ENCODE data around the gene TTYH2.
"Not testable (repeated sequence)": the region's sequence is repeated elsewhere in the genome, so short reads cannot be mapped to it uniquely, and the experiment has no call there.

Gene TTYH2

DNA sequence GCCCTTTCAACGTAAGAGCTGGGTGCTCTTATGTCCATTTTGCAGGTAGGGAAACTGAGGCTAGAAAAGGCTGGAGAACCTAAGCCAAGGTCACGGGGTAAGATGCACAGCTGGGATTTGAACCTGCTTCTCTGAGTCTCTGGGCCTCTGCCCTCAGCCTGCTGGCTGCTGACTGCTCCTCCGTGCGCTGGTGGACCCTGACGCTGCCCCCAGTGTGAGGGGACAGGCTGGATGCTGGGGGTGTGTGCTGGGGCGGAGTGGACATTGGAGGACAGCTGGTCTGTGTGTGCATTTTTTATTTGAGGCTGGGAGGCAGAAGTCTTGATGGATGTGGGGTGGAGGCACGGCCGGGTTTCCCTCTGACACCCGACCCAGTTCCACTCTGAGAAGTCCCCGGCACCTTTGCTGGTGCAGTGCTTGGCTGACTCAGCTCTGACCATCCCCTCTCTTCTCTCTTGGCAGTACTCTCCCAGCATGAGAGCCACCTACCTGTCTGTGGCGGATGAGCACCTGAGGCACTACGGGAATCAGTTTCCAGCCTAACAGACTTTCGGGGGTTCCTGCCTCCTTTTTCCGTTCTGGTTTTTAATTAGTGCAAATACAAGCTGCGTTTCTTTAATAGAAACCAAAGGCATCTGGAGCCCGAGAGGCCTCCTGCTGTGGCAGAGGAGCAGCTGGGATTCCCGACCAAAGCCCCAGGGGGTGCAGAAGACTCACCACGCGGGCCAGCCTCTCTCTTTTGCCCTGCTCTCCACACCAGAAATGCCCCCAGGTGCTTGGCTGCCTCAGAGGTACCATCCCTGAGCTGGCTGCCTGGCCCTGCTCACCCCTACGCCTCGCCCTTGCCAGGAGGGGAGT, 46.5 kb downstream of the TTYH2 start:
- H3K79me2 ChIP-seq (ENCODE audit: insufficient read depth, low read length): no peaks in the 10 kb centered on the region
- no peaks in the 10 kb centered on the region for H4K20me1 ChIP-seq (ENCODE audit: low read depth, low read length)
- H3K36me3 ChIP-seq (ENCODE audit: low read length): no peaks in the 10 kb centered on the region
- H3K4me2 ChIP-seq (ENCODE audit: low read depth, low read length, poor library complexity, severe bottlenecking): no peak overlapping the region
- H3F3A ChIP-seq (ENCODE audit: insufficient read depth): no peaks in the 10 kb centered on the region
- no peaks in the 10 kb centered on the region for H3K9me3 ChIP-seq (ENCODE audit: insufficient read depth, low read length)
- H2AFZ ChIP-seq (ENCODE audit: low read depth, low read length, severe bottlenecking): no peak overlapping the region
- TF ChIP-seq EZH2phosphoT487 (conservative IDR thresholded peaks at IDR 0.05; ENCODE audit: low read length): no peak
- TF ChIP-seq, protein P1, sequence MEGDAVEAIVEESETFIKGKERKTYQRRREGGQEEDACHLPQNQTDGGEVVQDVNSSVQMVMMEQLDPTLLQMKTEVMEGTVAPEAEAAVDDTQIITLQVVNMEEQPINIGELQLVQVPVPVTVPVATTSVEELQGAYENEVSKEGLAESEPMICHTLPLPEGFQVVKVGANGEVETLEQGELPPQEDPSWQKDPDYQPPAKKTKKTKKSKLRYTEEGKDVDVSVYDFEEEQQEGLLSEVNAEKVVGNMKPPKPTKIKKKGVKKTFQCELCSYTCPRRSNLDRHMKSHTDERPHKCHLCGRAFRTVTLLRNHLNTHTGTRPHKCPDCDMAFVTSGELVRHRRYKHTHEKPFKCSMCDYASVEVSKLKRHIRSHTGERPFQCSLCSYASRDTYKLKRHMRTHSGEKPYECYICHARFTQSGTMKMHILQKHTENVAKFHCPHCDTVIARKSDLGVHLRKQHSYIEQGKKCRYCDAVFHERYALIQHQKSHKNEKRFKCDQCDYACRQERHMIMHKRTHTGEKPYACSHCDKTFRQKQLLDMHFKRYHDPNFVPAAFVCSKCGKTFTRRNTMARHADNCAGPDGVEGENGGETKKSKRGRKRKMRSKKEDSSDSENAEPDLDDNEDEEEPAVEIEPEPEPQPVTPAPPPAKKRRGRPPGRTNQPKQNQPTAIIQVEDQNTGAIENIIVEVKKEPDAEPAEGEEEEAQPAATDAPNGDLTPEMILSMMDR (IDR thresholded peaks at IDR 0.05; ENCODE audit: insufficient read depth, low read length, poor library complexity, severe bottlenecking): no peak
- no peak overlapping the region for H3K27ac ChIP-seq (ENCODE audit: low read depth, low read length)
- H3K27me3 ChIP-seq (ENCODE audit: low read length): no peaks in the 10 kb centered on the region
- no peak overlapping the region for H3K9ac ChIP-seq (ENCODE audit: low read length)
- no peaks in the 10 kb centered on the region for H3K9me2 ChIP-seq (replicated peaks; ENCODE audit: insufficient read depth, low read length)
- H3K4me3 ChIP-seq (ENCODE audit: insufficient read depth, low read length, poor library complexity, severe bottlenecking): no peak overlapping the region

- Histone ChIP-seq H3K4me3 (ENCODE audit: insufficient read depth, low read length, poor library complexity, severe bottlenecking) (no peak overlapping the region), H3K27me3 (ENCODE audit: low read length) (no peaks in the 10 kb centered on the region), H3K36me3 (ENCODE audit: low read length) (no peaks in the 10 kb centered on the region), H3K27ac (ENCODE audit: low read depth, low read length) (no peak overlapping the region), H3K9me2 (replicated peaks; ENCODE audit: insufficient read depth, low read length) (no peaks in the 10 kb centered on the region), H3K9me3 (ENCODE audit: insufficient read depth, low read length) (no peaks in the 10 kb centered on the region), H3K79me2 (ENCODE audit: insufficient read depth, low read length) (no peaks in the 10 kb centered on the region), H3F3A (ENCODE audit: insufficient read depth) (no peaks in the 10 kb centered on the region), H4K20me1 (ENCODE audit: low read depth, low read length) (no peaks in the 10 kb centered on the region), H3K9ac (ENCODE audit: low read length) (no peak overlapping the region), H3K4me2 (ENCODE audit: low read depth, low read length, poor library complexity, severe bottlenecking) (no peak overlapping the region), H2AFZ (ENCODE audit: low read depth, low read length, severe bottlenecking) (no peak overlapping the region)
- TF ChIP-seq, protein P1 (IDR thresholded peaks at IDR 0.05; ENCODE audit: insufficient read depth, low read length, poor library complexity, severe bottlenecking): no peak
- no peak for TF ChIP-seq EZH2phosphoT487 (conservative IDR thresholded peaks at IDR 0.05; ENCODE audit: low read length)
Observed at GRCh38 chr17:74260525-74260850, 47.1 kb downstream of the TTYH2 start.

DNA sequence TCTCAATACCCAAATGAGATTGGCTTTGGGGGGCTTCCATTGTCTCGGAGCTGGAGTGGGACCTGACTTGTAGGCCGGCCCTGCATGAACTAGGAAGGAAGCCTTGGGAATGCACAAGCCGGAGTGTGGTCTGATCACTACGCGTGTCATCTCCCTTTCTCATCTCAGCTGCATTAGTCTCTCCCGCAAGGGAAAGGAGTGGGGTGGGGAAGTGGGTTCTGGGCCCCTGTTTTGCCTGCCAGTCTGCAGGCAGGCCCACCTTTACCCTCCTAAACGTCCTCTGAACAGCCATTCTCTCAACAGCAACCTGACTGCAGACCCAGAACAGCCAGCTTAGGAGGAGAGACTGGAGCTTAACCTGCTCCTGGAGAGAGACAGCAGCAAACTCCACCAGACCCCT, 49.2 kb downstream of the TTYH2 start:
- no peaks in the 10 kb centered on the region for H3K36me3 ChIP-seq (ENCODE audit: low read length)
- no peak overlapping the region for H3K9ac ChIP-seq (ENCODE audit: low read length)
- H2AFZ ChIP-seq (ENCODE audit: low read depth, low read length, severe bottlenecking): no peak overlapping the region
- H3K9me3 ChIP-seq (ENCODE audit: insufficient read depth, low read length): no peaks in the 10 kb centered on the region
- H4K20me1 ChIP-seq (ENCODE audit: low read depth, low read length): no peaks in the 10 kb centered on the region
- H3K79me2 ChIP-seq (ENCODE audit: insufficient read depth, low read length): no peaks in the 10 kb centered on the region
- TF ChIP-seq EZH2phosphoT487 (conservative IDR thresholded peaks at IDR 0.05; ENCODE audit: low read length): no peak
- TF ChIP-seq, protein P1 (IDR thresholded peaks at IDR 0.05; ENCODE audit: insufficient read depth, low read length, poor library complexity, severe bottlenecking): no peak
- no peaks in the 10 kb centered on the region for H3F3A ChIP-seq (ENCODE audit: insufficient read depth)
- no peak overlapping the region for H3K4me3 ChIP-seq (ENCODE audit: insufficient read depth, low read length, poor library complexity, severe bottlenecking)
- H3K4me2 ChIP-seq (ENCODE audit: low read depth, low read length, poor library complexity, severe bottlenecking): no peak overlapping the region
- H3K9me2 ChIP-seq (replicated peaks; ENCODE audit: insufficient read depth, low read length): no peaks in the 10 kb centered on the region
- no peak overlapping the region for H3K27ac ChIP-seq (ENCODE audit: low read depth, low read length)
- H3K27me3 ChIP-seq (ENCODE audit: low read length): no peaks in the 10 kb centered on the region

DNA sequence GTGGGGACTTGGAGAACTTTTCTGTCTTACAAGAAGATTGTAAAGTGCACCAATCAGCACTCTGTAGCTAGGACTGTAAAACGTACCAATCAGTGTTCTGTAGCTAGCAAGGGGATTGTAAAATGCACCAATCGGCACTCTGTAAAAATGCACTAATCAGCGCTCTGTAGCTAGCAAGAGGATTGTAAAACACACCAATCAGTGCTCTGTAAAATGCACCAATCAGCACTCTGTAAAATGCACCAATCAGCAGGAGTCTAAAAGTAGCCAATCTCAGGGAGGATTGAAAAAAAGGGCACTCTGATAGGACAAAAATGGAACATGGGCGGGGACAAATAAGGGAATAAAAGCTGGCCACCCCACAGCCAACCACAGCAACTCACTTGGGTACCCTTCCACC, 53.7 kb downstream of the TTYH2 start:
- not testable (repeated sequence) for H3K9me2 ChIP-seq (replicated peaks; ENCODE audit: insufficient read depth, low read length); H3K4me3 ChIP-seq (ENCODE audit: insufficient read depth, low read length, poor library complexity, severe bottlenecking); H3K9me3 ChIP-seq (ENCODE audit: insufficient read depth, low read length); H3K36me3 ChIP-seq (ENCODE audit: low read length); H3F3A ChIP-seq (ENCODE audit: insufficient read depth); H3K27ac ChIP-seq (ENCODE audit: low read depth, low read length); H3K4me2 ChIP-seq (ENCODE audit: low read depth, low read length, poor library complexity, severe bottlenecking); H3K9ac ChIP-seq (ENCODE audit: low read length); H3K79me2 ChIP-seq (ENCODE audit: insufficient read depth, low read length); H4K20me1 ChIP-seq (ENCODE audit: low read depth, low read length); H2AFZ ChIP-seq (ENCODE audit: low read depth, low read length, severe bottlenecking); H3K27me3 ChIP-seq (ENCODE audit: low read length)
